GM12891 (cell line): ENCODE results near the gene SIRT3.

ENCODE experiments used
- DNase-seq: peaks from one replicate; pipeline ENCODE4 v3.0.0; 2011; ENCODE audit warnings: low spot score; ENCODE audit not compliant: insufficient read length
- FAIRE-seq: peaks from 2 replicates; lab custom pipeline; 2011; peaks lifted over from hg19 to GRCh38; lab: Jason Lieb, UNC
- PAX5 ChIP-seq: IDR thresholded peaks from 2 replicates; pipeline ENCODE4 v1.6.1; 2011; ENCODE audit warnings: low read length, moderate library complexity, mild to moderate bottlenecking; ENCODE audit not compliant: insufficient read depth, severe bottlenecking
- POLR2A ChIP-seq: IDR thresholded peaks from 2 replicates; pipeline ENCODE4 v1.6.1; 2011; ENCODE audit warnings: low read depth, low read length, control low read depth
- POLR2AphosphoS5 ChIP-seq: IDR thresholded peaks from 2 replicates; pipeline ENCODE4 v1.6.1; 2011; ENCODE audit warnings: low read depth, low read length, control low read depth
- POU2F2 ChIP-seq: IDR thresholded peaks from 2 replicates; pipeline ENCODE4 v1.6.1; 2011; ENCODE audit warnings: low read depth, mild to moderate bottlenecking, control low read depth, low read length, moderate library complexity
- SPI1 ChIP-seq: IDR thresholded peaks from 2 replicates; pipeline ENCODE4 v1.6.1; 2011; ENCODE audit warnings: low read depth, low read length, control low read depth
- TAF1 ChIP-seq: IDR thresholded peaks from 2 replicates; pipeline ENCODE4 v1.6.1; 2011; ENCODE audit warnings: low read depth, low read length, control low read depth

The SIRT3 gene

DNA sequence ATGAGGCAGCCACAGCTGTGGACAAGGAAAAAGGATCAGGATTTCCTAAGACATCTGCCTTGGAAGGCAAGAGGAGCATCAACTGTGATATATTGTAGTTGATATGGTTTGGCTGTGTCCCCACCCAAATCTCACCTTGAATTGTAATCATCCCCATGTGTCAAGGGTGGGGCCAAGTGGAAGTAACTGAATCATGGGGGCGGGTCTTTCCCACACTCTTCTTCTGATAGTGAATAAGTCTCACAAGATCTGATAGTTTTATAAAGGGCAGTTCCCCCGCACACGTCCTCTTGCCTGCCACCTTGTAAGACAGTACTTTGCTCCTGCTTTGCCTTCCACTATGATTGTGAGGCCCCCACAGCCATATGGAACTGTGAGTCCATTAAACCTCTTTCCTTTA, 18.4 kb downstream of the SIRT3 start:
- no peak for FAIRE-seq
- no peak for TF ChIP-seq TAF1
- TF ChIP-seq POU2F2 = no peak
- no peak for TF ChIP-seq PAX5
- TF ChIP-seq POLR2AphosphoS5 = no peak
- no peak for TF ChIP-seq POLR2A
- TF ChIP-seq SPI1 = no peak

DNA sequence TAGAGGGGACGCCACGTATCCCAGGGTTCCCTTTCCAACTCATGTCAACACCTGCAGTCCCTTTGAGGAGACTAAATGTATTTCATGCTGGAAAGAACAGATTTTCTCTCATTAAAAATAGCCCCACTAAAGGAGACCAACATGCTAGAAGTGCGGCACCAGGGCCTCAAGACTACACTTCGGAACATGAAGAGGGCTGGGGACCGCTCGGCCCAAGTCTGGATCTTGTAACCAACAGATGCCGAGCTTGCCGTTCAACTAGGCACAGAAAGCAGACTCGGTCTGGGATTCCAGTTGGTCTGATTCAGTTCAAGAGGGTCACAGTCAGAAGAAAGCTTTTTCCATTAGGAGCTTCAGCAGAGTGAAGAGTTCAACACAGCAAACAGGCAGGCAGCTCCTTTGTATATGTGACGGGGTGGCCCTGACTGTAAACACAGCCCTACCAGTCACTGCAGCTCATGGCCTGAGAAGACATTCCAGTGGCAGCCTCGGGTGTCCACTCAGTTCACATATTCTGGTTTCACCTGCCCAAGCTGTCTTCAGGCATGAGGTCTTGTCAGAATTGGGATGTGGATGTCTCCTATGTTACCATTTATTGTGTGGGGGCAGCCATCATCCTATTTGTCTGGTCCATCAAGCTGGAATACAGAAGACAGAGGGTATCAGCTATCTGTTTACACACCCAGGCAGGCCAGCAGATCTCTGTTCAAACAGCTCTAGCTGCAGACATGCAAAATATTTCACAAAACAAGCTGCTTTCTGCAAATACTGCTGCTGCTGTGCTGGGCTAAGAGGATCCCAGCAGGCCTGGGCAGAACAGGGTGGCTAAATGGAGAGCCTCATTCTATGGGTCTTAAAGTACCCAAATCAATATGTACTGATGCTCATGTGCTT, 19.8 kb downstream of the SIRT3 start:
- DNase-seq = no peak
- no peak for FAIRE-seq
- TF ChIP-seq POLR2A (no peak), POLR2AphosphoS5 (no peak; the same call in none of the 2 replicates), SPI1 (no peak), POU2F2 (no peak), TAF1 (no peak), PAX5 (no peak)

More for the DNA sequence above, 18.4 kb downstream of the SIRT3 start:
- no peak for DNase-seq

DNA sequence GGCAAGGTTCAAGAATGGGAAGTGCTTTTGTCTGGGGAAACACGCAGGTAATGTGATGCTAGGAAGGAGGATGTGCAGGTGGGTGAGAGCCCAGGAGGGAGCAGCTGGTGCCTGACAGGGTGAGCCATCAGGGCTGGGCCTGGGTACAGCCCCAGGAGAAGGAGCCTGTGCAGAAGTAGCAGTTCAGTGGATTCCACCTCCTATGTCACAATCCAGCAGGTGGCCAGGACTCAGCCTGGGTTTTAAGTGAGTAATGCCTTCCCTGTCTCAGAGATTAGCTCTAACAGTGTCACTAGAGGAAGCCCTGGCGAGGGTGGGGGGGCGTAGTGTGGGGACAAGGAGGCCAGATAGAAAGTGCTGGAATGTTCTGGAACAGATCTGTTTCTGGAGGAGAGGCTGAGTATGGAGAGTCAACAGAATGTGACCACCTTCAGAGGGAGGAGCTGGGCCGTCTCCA, 20.5 kb downstream of the SIRT3 start:
- FAIRE-seq = no peak
- DNase-seq = no peak
- no peak for TF ChIP-seq POU2F2
- peak; percentile 28; the same call in 1 of the 2 replicates for TF ChIP-seq POLR2AphosphoS5

DNA sequence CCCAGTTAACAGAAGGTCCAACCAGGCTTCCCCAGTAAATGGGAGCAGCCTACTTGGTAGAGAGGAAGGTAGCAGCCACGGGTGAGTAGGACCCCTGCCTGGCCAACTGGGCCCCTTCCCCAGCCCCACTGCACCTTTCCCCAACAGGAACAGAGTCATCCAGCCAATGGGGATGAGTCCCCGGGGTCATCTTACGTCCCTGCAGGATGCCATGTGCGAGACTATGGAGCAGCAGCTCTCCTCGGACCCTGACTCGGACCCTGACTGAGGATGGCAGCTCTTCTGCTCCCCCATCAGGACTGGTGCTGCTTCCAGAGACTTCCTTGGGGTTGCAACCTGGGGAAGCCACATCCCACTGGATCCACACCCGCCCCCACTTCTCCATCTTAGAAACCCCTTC, 22.1 kb downstream of the SIRT3 start:
- TF ChIP-seq POU2F2 (0 out of 2 replicates have a peak, but pooled peaks have one; percentile 7), TAF1 (no peak)
- FAIRE-seq (no peak), DNase-seq (no peak)

DNA sequence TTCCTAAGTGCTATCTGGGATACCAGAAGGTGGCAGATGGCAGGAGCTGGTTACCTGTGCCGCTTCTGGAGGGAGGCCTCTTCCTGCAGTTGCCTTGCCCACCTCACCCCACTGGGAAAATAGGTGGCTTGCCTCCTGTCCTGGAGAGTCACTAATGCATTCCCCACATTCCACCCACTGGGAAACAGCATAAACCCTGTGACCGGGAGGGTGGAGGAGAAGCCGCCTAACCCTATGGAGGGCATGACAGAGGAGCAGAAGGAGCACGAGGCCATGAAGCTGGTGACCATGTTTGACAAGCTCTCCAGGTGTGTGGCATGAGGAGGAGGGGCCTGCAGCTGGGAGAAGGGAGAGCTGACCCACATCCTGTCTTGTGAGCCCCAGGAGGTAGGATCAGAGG, 23.0 kb downstream of the SIRT3 start:
- no peak for FAIRE-seq
- no peak for DNase-seq
- no peak for TF ChIP-seq PAX5
- no peak for TF ChIP-seq TAF1
- TF ChIP-seq POLR2A = no peak
- TF ChIP-seq POU2F2 = no peak
- TF ChIP-seq POLR2AphosphoS5 = no peak
- no peak for TF ChIP-seq SPI1

DNA sequence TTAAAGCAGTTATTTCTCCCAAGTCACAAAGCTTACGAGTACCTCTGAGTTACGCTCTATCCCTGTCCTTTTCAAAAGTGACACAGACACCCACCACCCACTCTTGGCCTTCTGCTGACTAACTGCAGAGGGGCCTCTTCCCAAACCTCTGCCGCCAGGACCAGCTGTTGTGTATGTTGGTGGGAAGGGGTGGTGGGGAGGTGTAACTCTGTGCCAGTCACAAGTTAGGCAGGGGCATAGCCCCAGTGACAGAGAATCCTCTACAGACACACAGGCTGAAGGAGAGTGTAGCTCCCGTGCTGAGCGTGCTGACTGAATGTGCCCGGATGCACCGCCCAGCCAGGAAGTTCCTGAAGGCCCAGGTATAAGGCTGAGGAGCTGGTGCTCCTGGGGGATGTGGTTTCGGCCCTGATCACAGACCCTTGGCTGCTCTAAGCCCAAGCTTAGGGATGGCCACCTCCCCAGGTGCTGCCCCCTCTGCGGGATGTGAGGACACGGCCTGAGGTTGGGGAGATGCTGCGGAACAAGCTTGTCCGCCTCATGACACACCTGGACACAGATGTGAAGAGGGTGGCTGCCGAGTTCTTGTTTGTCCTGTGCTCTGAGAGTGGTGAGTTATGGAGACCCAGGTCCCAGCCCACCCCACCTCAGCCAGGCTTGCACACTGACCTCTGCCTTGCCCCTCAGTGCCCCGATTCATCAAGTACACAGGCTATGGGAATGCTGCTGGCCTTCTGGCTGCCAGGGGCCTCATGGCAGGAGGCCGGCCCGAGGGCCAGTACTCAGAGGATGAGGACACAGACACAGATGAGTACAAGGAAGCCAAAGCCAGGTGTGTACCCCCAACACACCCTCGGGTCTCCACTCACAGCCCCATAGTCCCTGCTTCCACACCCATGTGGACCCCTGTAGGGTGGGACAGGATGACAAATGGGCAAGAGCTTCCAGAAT, 23.7 kb downstream of the SIRT3 start:
- FAIRE-seq = no peak
- TF ChIP-seq POLR2A (no peak), SPI1 (no peak), POU2F2 (no peak), TAF1 (no peak)

DNA sequence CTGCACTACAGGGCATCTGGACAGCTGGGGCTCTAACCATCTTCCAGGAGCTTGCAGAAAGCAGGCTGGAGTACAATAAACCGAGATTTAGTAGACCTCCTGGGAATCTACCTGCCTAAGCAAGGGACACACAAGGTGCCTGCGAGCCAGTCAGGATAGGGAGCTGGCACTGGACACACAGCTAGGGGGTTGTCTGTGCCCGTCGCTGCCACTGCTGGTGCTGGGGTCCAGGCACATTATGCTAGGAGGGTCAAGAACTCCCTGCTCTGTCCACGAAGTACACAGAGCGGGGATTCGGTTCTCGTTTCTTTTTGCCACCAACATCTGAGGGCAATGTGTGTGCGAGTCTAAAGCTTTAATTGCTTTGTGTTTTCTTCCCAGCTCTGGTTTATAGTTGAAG, 24.4 kb downstream of the SIRT3 start:
- no peak for TF ChIP-seq POLR2A
- TF ChIP-seq TAF1 = no peak
- no peak for TF ChIP-seq POU2F2
- no peak for TF ChIP-seq SPI1
- no peak for TF ChIP-seq PAX5
- TF ChIP-seq POLR2AphosphoS5 = no peak
- DNase-seq = no peak
- no peak for FAIRE-seq

More for the DNA sequence above, 23.7 kb downstream of the SIRT3 start:
- no peak for DNase-seq

DNA sequence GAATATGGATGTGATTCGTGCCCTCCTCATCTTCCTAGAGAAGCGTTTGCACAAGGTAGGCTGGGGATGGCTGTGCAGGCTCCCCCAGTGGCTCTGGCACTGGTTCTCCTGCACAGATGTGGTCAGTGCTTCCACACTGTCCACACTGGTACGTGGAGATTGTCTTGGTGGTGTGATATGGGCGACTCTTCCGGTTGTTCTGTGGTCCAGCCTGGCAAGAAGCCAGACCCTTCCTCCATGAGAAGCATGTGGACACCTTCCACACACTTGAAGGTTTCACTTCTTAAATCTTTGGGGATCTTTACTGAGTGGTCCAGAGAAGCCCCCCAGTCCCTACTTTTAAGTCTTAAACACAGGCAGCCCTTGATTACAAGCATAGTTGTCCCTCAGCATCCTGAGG, 24.8 kb downstream of the SIRT3 start:
- DNase-seq = no peak
- FAIRE-seq = no peak
- TF ChIP-seq PAX5 (no peak), POLR2AphosphoS5 (no peak), POLR2A (no peak), SPI1 (no peak), POU2F2 (no peak), TAF1 (no peak)

DNA sequence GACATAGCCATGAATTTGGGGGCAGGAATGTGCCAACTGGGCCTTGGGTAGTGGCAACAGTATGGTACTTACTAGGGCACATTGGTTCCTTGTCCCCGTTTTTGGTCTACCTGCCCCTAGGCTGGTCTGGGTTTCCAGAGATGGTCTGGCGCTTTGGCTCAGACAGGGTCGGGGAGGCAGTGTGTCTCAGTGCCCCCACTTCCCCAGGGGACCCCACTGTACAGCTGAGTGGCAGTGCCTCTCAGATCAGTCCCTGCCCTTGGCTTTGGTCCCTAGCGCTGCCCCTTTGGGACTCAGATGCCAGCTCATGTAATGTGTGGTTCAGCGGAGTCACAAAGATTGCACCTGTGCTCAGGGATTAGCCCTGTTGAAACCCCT, 25.4 kb downstream of the SIRT3 start:
- no peak for DNase-seq
- FAIRE-seq = no peak
- TF ChIP-seq POLR2A (no peak), POU2F2 (no peak), POLR2AphosphoS5 (no peak), SPI1 (no peak), TAF1 (no peak), PAX5 (no peak)

DNA sequence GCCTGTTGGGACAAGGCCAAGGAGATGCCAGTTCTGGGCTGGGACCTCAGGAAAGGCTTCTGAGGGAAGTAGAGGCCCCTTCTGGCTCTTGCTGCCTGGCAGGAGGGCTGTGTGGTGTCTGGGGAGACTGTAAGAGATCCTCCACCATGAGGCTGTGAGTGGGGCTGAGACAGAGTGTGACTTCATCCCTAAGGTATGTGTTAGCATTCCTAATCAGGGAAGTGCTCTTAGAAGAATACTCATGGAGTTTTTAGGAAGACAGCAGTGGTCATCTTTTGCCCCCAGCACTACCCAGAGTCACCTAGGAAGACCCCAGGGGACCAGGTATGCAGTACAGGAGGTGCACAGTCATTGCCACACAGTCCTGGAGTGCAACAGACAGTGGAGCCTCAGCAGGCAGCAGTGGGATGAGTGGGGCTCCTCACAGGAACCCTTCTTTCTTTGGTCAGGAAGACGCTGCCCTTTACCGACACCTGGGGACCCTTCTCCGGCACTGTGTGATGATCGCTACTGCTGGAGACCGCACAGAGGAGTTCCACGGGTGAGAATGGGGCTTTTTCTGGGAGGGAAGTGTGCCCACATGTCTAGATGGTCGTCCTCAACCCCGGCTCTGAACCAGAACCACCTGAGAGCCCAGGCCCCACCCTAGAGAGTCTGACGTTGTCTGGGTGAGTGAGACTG, 25.9 kb downstream of the SIRT3 start:
- DNase-seq = no peak
- FAIRE-seq = no peak
- no peak for TF ChIP-seq POLR2AphosphoS5
- no peak for TF ChIP-seq POU2F2
- no peak for TF ChIP-seq TAF1
- no peak for TF ChIP-seq SPI1
- TF ChIP-seq PAX5 = no peak
- no peak for TF ChIP-seq POLR2A
